GM18502 (cell line): ENCODE measurements around the gene ZC3HAV1.
"Not testable (repeated sequence)": the region's sequence is repeated elsewhere in the genome, so short reads cannot be mapped to it uniquely, and the experiment has no call there.

Source experiments
- ATAC-seq: cut with Tn5 transposase; IDR thresholded peaks from one replicate; pipeline ENCODE4 v1.9.1; 2021; ENCODE audit warnings: mild to moderate bottlenecking; ENCODE audit not compliant: unreplicated experiment, poor library complexity

Gene ZC3HAV1

DNA sequence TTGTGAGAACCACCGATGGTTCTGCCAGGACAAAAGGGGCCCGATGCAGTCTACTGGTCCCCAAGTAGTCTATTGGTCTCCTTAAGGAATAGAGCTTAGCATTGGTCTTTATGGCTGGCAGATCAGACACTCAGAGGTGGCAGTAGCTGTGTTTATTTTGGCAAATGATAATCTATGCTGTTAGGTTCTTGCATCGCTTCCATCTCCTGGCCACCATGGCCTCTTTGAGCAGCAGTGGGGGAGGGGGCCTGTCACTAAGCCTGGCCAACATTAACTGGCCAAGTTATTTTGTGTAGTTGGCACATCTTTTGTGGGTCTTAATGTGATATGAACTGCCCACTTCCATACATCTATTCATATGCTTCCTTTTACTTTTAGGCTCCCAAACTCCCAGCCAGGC, 4.5 kb upstream of the ZC3HAV1 start:
- ATAC-seq = no peak

DNA sequence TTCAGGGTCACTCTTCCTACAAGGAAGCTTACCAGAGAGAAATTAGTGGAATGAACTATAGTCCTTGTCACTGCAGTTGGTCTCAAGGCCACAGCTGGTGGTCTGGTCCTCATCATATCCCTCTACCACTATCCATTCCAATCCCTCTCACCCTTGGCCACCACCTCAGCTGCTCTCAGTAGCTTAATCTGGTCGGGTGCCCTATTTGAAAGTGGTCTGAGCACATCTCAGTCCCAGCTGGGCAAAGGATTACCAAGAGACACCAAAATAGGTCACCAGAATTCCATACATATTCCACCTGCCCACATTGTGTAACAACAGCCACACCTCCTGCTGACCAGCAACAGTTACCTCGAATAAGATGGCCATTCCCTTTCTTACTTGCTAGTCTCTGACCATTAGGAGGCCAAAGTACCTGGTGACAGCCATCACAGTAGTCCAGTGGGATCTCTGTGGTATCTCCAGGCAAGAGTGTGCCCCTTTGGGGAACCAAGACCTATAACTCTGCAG, 3.3 kb upstream of the ZC3HAV1 start:
- no peak for ATAC-seq

DNA sequence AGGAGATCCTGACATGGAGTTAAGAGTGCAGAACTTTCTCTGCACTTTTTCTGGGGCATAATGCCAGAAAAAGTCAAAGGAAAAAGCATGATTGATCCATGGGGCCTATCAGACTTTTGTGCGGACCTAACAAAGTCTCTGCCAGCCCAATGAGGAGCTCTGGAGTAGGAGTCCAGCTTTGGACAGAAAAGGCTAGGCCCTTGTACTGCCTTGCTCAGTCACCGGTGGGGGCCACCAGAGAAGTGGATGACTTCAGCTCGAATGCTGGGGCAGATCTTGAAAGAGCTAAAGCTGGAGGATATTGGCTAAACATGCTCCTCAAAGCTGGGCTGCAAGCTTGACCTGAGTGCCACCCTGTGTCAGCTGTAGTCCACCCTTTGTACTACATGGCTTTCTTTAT, 2.8 kb upstream of the ZC3HAV1 start:
- no peak for ATAC-seq

DNA sequence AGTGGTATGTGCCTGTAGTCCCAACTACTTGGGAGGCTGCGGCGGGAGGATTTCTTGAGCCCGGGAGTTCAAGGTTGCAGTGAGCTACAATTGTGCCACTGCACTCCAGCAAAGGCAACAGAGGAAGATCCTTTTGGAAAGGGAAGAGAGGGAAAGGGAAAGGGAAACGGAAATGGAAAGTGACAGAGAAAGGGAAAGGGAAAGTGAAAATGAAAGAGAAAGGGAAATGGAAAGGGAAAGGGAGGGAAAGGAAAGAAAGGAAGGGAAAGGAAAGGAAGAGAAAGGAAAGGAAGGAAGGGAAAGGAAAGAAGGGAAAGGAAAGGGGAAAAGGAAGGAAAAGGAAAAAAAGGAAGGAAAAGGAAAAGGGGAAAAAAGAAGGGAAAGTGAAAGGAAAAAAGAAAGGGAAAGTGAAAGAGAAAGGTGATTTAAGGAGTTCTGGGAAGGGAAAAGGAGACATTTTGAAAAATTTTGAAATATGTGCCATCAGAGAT, 2.3 kb upstream of the ZC3HAV1 start:
- ATAC-seq = no peak

DNA sequence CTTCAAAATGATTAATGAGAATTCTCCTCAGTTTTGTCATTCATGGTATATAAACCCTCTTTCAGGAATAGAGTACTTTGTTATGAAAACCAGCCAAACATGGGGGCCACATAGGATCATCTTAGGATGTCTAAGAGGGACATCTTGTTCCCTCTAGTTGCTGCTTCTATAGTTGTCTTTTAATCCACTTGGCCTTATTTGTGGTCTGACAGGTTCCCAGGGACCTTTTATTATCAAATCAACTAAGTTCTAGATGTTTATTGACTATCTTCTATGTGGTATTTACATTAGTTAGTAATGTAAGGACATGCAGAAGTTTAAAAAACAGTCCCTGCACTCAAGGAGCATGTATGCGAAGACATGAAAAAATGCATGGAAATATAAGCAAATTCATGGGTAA, 1.6 kb upstream of the ZC3HAV1 start:
- ATAC-seq = no peak

DNA sequence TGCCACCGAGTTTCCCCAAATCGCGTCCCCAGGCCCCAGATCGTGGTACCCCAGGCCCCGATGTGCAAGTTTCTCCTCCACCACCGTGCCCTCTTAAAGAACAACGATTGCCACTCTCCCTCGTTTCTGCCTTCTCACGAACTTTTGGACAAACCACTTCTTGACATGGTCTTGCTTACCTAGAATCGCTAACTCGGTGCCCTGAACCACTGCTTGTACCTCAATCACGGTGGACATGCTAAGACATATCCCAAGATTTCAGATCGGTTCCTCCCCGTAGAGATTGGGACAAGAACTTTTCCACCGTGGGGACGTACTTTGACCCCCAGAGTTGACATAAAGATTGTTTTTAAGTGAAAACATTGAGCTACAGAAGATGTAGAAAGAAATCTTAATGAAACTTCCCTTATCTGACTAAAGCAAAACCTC, 477 bp upstream of the ZC3HAV1 start:
- ATAC-seq = no peak

DNA sequence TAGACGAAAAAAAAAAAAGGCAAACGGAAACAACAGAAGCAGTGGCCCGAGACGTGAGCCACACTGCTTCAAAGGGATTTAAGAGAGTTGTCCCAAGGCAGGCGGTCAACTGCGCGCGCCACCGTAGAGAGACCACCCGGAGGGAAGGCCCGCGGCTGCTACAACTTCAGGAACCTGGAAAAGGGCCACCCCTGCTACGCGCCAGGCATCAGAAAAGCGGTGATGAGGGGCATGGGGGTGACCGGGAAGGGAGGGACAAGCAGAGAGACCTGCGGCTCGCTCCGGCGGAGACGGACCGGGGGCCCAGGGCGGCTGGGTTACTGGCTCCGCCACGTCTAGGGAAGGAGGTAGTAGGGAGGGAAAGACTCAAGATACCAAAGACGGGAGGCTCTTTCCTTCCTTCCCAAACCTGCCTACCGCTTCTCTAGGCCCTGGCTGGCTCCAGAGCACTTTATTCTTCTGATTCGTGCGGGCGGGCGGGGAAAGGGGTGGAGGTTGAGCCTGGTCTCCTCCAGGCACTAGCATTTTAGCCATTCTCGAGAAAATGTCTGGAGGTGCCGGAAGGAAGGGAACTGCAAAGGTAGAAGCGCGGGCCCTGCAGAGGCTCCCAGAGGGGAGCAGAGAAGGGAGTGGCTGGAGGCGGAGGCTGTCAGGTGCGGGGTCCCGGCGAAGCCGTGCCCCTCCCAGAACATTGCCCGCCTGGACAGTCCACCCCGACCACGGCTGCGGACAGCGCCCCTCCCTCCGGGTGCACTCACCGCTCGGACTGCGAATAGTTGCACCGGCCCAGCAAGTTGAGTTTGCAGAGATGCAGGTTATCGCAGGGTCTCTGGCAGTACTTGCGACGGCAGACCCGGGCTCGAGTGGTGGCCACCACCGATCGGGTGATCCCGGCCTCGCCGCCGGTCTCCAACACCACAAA, 993 bp downstream of the ZC3HAV1 start:
- ATAC-seq = peak; percentile 9

DNA sequence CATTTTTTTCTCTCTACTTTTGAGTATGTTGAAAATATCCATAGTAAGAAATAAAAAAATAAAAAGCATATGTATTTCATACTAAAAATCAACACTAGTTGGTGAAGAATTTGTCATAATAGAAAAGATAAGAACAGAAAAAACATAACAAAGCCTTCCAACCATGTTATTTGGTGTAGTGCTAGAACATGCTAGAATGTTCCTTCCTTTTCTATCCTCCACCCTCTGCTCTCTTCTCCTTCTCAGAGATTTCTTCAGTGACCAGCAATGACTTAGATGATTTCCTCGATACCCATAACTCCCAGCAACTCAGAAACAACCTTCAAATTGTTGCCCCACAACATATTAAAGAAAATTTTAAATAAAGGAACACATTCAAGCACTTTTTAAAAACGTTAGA, 2.6 kb downstream of the ZC3HAV1 start:
- no peak for ATAC-seq

DNA sequence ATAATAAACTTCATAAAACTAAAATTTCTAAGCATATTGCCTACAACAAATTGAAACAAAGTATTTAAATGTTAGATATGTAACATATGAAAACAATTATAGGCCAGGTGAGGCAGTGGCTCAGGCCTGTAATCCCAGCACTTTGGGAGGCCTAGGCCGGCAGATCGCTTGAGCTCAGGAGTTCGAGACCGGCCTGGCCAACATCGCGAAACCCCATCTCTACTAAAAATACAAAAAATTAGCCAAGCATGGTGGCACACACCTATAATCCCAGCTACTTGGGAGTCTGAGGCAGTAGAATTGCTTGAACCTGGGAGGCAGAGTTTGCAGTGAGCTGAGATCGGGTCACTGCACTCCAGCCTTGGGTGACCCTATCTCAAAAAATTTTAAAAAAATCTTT, 3.3 kb downstream of the ZC3HAV1 start:
- ATAC-seq = not testable (repeated sequence)

DNA sequence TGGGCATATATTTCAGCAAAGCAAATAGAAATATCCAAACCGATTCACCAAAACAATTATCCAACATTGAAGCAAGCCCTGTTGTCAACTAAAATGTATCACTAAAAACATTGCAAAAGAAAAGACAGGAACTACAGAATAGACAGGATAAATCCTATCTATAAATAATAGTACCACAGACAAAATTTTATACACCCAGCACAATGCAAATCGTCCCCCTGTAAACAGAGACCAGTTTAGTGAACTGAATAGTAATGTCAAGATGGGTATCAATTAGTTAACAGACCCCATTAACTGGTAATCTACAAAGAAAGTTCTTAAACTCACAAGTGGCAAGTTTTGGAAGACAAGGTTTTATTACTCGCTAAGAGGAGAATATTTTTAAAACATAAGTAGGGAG, 4.0 kb downstream of the ZC3HAV1 start:
- ATAC-seq = no peak

DNA sequence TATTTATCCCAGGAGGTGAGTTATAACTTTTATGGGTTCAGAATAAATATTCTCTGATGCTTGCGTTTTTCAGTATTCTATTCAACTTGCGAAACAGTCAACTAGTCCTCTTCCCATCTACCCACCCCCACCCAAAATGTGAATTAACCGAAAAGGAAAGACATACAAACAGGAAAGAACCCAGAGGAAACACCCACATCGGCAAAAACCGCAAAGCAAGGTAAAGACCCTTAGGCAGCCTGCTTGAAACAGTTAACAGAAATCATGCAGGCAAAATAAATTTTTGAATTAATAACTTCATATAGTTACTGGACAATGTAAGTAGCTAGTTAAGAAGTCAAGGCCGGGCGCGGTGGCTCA, 5.4 kb downstream of the ZC3HAV1 start:
- no peak for ATAC-seq

DNA sequence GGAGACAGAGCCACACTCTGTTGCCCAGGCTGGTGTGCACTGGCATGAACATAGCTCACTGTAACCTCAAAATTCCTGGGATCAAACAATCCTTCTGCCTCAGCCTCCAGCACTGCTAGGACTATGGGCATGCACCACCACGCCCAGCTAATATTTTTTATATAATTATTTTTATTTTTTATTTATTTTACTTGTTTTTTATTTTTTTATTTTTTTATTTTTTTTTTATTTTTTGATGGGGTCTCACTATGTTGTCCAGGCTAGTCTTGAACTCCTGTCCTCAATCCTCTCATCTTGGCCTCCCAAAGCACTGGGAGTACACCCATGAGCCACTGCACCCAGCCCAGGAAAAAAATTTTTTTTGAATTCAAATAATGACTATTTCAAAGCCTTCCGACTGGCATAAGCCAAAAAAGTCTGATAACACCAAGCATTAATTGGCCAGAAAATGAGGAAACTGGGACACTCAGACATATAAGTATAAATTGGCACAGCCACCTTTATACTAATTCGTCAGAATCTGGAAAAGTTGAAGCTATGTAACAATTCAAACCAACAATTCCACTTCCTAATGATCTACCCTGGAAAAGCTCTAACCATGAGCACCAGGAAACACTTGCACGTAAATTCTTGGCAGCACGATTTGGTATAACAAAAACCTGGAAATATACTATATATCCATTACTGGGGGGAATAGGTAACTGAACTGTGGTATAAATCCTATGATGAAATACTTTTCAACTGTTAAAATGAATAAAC, 6.3 kb downstream of the ZC3HAV1 start:
- no peak for ATAC-seq

DNA sequence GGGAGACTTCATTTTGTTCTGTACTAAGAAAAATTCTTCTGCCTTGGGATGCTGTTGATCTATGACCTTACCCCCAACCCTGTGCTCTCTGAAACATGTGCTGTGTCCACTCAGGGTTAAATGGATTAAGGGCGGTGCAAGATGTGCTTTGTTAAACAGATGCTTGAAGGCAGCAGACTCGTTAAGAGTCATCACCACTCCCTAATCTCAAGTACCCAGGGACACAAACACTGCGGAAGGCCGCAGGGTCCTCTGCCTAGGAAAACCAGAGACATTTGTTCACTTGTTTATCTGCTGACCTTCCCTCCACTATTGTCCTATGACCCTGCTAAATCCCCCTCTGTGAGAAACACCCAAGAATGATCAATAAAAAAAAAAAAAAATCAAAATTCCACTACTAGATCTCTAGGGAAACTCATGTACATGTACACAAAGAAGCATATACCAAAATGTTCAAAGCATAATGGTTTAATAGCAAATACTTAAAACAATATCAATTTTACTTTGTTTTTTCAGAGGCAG, 7.8 kb downstream of the ZC3HAV1 start:
- not testable (repeated sequence) for ATAC-seq

DNA sequence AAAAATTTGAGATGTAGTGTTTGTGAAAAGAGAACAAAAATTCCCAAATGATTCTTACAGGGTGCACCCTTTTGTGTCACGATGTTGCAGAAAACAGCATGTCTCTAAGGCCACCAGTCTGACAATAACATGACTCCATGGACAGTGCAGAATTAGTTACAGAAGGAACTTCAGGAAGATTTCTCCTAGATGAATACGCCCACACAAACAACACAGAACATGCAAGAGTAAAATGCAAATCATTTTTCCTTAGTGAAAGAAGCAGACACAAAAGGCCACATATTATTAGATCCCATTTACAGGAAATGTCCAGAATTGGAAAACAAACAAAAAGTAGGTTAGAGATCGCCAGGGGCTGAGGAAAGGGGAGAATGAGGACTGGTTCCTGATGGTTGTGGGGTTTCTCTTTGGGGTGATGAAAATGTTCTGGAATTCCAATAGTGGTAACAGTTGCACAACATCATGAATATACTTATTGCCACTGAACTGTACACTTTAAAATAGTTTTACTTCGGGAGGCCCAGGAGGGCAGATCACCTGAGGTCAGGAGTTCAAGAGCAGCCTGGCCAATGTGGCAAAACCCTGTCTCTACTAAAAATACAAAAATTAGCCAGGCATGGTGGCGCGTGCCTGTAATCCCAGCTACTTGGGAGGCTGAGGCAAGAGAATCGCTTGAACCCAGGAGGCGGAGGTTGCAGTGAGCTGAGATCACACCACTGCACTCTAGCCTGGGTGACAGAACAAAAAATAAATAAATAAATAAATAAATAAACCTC, 10.2 kb downstream of the ZC3HAV1 start:
- no peak for ATAC-seq

DNA sequence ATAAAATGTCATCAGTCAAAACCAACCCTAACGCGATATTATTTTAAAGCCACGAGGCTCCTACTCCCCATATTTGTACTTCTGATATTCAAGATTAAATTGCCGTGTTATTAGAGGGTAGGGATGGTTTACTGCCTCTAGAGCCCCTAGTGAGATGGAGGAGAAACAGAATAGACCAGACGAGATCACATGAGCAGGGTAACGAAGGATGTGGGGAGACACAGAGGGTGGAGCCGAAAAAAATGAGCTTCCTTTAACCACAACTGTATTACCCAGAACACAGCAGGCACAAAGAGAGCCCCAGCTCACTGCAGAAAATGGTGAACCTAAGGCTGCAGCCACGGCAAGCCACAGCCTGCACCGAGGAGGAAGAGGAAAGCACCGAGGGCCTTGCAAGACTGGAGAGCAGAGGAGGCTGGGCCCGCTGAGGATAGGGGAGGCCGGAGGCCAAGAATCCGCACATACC, 14.3 kb downstream of the ZC3HAV1 start:
- peak; percentile 99 for ATAC-seq

DNA sequence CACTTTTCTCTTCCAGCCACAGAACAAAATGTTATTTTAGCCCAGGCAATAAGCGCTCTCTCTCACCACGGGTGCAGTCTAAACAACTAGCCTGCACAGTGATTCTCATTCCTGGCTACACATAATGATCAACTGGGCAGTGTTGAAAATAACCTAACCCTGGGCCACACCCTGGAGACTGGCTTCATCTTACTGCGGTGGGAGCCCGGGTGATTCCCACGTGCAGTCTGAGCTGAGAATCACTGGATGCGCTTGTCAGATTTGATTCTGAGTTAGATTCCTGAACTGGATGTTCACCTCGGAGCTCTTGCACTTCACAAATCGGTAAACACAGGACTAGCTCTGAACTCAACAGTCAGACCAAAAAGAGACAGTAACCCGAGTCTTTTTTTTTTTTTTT, 14.9 kb downstream of the ZC3HAV1 start:
- ATAC-seq = peak; percentile 20

DNA sequence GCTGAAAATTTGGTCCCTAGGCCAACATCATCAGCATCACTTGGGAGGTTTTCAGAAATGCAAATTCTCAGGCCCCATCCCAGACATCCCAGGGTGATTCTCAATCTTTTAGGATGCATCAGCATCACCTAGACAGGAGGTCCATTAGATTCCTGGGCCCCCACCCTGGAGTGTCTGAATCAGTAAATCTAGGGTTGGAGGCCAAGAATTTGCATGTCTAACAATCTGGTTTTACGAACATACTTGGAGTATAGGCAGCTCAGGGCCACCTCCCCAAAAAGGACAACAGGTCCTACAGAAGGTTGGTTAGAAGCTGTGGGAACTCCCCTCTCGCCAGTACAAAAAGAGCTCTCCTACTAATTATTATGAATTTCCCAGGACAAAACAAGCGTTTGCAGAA, 15.5 kb downstream of the ZC3HAV1 start:
- no peak for ATAC-seq

DNA sequence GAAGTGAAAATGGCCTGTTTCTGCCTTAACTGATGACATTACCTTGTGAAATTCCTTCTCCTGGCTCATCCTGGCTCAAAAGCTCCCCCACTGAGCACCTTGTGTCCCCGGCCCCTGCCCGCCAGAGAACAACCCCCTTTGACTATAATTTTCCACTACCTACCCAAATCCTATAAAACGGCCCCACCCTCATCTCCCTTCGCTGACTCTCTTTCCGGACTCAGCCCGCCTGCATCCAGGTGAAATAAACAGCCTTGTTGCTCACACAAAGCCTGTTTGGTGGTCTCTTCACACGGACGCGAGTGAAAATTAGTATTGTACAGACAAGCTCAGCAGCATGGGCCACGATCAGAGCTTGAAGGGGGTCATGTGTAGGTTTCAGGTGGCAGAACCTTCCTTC, 16.0 kb downstream of the ZC3HAV1 start:
- not testable (repeated sequence) for ATAC-seq

DNA sequence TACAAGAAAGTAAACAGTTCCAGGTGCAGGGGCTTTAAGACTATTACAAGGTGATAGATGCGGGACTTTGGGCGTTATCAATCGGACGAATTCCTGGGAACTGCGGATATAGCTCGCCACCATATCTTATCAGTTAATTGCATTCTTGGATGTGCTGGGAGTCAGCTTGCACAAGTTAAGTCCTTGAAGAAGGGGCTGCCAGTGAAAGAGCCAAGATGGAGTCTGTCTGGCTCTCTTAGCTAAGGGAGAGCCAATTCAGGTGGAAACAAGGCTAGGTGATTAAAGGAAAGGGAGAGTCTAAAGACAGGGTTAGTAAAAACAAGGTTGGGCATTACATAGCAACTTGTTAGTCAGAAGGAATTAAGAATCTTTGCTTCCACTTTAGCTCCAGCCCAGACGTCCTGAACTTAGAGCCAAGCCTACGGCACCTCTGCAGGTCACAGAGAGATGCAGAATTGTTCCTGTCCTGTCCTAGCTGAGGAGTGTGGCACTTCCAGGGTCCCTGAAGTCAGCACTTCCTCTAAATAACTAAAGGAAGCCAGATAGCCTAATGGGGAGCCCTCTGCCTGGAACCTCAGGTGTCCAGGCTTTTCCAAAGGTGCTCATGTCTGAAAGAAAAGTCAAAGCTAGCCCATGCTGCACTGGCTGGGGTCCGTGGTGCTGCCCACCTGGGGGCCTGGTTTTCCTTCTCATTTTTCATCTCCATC, 17.3 kb downstream of the ZC3HAV1 start:
- ATAC-seq = no peak

DNA sequence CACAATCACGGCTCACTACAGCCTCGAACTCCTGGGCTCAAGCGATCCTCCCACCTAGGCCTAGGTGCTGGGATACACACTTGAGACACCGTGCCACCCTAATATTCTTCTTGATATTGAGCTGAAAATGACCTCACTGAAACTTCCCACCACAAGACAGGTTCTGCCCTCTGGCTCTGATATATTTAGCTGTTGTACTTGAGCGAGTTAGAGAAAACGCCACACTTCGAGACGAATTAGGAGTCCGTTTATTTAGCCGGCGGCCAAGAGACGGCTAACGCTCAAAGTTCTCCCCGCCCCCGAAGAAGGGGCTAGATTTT, 17.9 kb downstream of the ZC3HAV1 start:
- ATAC-seq = no peak
